ENCODE measurements around the gene MTRFR.

MTRFR gene

DNA sequence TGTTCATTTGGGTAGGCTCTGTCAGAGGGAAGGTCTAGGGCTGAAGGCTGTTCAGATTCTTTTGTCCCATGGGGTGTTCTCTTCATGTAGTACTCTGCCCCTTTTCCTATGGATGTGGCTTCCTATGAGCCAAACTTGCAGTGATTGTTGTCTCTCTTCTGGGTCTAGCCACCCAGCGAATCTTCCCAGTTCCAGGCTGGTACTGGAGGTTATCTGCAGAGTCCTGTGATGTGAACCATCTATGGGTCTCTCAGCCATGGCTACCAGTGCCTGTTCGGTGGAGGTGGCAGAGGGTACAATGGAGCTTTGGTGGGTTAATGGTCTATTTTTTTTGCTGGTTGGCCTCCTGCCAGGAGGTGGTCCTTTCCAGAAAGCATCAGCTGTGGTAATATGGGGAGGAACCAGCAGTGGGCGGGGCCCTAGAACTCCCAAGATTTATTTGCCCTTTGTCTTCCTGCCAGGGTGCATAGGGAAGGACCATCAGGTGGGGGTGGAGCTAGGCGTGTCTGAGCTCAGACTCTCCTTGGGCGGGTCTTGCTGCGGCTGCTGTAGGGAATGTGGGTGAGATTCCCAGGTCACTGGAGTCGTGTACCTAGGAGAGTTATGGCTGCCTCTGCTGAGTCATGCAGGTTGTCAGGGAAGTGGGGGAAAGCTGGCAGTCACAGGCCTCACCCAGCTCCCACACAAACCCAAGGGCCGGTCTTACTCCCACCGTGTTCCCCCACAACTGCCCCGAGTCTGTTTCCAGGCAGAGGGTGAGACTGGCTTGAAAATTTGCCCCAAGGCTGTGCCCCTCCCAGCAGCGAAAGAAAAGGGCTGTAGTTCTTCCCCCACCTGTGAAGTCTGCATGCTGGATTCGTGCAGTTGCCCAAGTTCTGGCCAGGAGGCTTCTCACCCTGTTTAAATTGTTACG, 17.5 kb downstream of the MTRFR start:
- peak; percentile 97 for DNase-seq

DNA sequence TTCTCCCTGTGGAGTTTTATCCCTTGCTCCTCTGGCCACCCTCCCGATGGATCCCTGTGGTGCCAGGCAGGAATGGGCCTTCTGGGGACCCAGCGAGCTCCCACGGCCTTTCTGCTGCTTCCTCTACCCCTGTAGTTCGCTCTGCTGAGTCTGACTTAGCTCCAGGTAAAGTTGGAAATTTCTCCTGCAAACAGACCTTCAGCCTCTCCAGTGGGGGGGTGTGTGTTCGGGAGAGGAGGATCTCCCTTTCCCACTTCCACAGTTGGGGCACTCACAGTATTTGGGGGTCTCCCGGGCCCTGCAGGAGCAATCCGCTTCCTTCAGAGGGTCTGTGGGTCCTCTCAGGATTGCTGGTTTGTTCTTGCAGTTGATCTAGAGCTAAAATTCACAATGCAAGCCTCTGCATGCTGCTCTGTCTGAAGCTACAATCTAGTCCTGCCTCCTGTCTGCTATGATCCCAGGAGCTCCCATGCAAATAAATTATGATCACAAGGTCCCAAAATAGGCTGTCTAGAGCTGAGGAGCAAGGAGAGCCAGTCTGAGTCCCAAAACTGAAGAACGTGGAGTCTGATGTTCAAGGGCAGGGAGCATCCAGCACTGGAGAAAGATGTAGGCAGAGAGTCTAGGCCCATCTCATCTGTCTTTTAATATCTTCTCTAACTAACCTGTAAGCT, 18.3 kb downstream of the MTRFR start:
- peak; percentile 49 for DNase-seq

DNA sequence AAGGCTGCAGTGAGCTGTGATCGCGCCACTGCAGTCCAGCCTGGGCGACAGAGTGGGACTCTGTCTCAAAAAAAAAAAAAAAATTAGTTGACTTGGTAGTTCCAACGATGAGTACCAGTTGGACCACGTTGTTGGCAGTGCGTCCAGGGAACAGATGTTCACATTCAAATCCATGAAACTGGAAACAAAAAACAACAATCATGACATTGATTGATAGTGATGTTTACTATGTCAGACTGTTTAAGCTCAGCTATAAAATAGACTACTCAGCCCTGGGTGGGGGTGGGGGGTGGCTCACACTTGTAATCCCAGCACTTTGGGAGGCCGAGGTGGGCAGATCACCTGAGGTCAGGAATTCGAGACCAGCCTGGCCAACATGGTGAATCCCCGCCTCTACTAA, 19.1 kb downstream of the MTRFR start:
- DNase-seq: peak; percentile 92

DNA sequence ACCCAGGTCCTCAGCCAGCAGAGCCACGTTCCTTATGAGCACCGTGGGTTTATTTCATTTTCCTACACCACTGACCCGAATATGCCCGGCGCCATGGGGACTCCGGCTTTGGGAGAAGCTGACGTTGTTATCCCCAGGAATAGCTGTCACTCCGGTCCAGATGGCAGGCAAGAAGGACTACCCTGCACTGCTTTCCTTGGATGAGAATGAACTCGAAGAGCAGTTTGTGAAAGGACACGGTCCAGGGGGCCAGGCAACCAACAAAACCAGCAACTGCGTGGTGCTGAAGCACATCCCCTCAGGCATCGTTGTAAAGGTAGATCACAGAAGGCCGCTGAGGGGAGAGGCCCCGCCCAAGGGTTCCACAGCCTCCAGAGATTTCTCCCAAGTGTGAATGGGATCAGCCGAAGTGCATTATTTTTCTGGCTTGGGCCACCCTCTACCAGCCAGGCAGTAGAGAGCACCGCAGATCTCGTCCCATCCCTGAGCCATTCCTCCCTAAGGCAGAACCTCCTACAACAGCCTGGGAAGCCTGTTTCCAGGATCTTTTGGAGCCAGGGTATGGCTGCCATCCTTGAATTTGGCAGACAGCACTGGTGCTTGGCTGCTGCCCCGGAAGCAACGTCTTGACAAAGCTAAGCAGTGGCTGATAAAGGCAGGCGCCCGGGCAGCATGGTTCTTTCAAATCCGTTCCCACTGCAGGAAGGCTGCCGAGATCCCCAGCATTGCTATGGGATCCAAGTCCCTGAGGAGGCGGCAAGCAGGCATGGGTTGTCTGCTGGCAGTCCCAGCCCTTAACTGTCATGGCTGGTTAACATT, 20.6 kb downstream of the MTRFR start:
- peak; percentile 64 for DNase-seq

DNA sequence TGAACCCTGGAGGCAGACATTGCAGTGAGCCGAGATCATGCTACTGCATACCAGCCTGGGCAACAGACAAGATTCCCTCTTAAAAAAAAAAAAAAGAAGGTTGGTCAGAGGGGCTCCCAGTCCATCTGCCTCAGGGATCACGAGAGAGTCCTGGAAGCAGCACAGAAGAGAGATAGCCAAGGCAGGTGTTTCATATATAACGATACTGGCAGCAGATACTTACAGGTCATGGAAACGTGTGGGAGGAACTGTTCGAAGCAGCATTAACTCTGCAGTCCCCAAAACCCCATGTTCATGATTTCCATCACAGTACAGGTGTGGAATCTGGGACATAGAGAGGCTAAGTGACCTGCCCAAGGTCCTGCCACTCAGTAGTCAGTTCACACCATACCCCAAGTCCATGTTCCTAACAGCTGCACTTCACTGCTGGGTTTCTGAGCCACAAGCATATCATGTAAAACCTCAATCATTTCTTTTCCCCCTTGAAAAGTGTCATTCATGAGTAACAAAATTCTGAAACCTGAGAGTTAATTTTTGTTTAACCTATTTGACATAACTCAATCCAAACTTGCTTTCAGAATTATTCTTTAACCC, 21.7 kb downstream of the MTRFR start:
- DNase-seq: no peak

DNA sequence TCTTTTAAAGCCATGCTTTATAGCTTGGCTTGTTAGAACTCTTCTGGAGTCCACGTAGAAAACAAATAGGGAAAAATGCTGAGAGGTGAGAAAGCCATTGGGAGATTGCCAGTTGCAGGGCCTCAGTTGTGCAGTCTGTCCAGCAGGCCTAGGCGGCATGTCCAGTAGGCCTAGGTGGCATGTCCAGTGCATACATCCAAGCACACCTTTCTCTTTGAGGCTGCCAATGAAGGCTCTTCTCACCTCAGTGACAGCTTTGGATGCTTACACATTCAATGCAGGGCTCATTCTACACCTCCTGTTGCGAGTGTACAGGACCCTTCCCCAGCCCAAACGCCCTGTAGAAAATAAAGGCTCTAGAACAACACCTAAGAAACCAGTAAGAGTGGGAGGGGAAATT, 25.4 kb downstream of the MTRFR start:
- DNase-seq: no peak

DNA sequence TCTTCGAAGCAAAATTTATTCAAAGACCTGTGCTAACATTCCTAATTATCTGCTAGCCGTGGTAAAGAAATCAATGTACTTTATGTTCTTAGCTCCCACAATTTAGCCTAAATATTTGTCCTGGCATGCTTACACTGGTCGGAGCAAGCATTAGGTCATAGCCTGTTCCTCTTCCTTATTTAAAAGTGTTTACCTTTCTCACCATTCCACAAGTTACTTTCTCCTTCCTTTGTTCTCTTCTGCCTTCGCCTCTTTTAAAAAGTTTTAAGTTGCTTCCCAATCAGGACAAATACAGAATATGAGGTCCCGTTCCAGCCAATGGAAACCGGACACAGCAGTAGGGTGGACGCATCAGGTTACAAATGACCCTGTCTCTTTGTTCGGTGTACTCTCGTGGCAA, 26.8 kb downstream of the MTRFR start:
- DNase-seq: no peak

DNA sequence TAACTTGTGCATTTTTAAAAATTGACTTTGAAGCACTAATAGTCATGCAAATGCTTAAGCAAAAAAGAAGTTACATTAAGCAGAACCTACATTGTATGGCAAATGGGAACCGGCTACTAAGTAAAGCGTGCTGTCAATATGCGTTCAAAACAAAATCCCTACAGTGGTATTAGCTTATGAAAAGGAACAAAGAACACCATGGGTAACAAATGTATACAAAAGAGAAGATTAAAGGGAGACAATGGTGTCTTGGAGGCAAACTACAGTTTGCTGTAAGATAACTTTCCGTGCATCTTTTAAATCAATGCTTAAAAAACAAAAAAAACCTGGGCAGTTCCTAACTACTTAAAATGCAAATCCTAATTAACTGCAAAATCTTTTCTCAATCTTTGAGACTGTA, 28.0 kb downstream of the MTRFR start:
- DNase-seq: no peak

DNA sequence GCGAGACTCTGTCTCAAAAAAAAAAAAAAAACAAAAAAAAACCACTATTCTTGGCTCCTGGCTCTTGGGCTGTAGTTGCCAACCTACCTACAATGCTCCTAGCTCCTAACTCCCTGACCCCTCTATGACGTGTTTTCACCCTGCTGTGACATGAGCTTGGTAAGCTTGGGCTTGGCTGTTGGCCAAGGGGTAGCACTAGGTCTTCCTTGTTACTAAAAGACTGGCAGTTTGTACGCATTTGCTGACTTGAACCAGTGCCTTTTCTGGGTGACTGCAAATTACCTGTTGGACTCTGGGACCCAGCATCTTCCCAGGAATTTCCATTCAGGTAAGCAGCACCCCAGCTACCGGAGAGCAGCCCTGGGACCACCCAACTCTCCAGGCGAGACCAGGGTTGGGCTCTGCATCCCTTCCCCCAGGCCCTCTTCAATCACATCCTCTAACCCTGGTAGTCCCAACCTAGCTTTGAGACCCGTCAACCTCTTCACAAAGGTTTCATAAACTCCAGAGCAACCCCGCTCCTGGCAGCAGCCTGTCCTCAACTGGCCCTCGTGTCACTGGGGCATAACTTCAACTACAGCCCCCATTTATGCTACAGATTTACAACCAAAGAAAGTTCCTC, 30.1 kb downstream of the MTRFR start:
- peak; percentile 91 for DNase-seq

DNA sequence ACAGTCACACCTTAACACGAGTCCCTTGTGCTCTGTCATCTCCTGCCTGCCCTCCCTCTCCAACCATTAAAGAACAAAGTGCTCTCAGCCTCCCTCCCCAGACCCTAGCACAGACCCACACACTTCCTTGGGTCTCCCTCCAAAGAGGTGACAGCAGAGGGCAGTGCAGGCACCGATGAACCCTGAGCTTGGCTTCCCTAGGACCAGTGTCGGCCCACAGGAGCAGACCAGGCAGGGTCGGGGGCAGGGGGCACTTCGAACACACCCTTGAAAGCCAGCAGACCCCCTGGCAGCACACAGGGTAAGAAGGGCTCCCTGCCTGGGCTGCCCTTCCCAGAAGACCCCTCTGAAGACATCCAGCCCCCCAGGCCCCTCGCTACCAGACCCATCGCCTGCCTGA, 31.4 kb downstream of the MTRFR start:
- DNase-seq: peak; percentile 21

DNA sequence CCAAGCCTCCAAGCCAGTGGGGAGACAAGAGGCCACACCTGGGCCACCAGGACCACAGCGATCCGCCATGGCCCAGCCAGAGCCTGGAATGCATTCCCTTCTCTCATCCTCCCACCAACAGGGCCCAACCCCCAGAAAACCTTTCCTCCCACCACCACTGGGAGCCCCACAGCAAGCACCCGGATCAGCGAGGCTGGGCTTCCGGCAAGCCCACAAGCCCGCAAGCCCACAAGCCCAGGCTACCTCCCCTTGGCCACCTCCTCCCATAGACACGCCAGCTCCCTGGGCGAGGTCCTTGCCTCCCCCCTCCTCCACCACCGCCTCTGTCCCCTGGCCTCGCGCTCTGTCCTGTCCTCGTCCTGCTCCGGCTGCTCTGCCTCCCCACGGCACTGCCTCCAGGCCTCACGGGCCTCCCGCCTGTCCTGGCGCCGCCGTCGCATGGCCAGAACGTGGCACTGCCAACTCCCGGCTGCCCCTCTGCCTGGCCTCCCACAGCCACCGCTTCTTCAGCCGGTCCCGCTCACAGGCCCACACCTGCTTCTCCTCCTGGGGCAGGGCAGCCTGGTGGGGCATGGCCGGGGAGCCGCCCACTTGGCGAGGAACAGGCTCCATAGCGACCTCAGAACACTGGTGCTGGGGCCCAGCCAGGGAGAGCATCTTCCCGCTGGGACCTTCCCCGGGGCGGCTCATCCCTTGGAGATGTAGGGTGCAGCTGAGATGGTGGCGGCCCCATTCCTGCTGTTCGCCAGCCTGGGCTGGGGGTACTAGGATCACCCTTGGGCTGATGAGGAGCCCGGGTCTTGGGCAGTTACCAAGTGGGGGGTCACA, 32.8 kb downstream of the MTRFR start:
- no peak for DNase-seq

DNA sequence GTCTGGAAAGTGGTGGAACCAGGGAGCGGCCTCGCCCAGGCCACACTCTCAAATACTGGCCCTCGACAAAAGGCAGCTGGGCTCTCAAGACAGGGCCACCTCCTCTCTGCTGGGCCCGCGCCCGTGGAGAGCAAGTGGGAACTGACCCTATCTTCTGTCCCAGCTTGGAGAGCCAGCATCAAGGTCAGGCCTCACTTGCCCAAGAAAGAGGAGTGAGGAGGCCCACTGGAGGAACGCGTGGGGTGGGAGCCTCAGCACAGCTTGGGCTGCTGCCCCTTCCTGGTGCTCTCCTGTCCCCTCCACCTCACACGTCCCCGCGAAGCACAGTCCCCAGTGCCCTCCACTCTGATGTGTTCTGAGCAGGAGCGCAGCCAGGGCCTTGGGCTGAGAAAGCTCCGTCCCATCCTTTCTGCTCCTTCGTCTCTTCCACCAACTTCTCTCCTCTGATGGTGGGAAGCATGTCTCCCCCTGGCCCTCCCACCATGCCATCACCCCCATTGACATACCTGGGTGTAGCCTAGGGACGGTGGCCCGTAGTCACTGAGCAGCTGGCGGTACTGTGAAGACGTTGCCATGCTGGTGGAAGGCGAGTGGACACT, 33.5 kb downstream of the MTRFR start:
- no peak for DNase-seq

DNA sequence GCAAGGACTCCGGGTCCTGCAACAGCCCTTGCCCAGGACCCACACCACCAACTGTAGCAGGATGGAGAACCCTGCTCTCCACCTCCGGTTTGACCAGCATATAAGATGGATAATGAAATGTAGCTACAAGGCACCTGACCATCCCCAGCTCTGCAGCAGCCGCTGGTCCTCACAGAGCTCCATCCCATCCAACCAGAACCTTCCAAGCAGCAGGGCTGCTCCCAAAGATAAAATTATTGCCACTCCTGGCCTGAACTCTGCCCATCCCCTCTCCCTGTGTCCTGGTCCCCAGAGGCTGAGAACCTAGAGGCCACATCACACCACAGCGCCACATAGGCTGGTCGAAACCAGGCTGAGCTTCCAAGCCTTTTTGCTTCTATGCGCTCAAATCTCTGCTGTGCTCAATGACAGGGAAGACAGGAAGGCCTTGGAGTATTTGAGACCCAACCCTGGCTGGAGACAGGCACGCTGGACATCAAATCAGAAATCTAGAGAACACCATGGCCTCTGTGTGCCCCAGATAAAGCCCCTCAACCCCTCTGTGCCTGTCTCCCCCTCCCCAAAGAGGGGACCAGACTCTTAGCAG, 34.2 kb downstream of the MTRFR start:
- DNase-seq: peak; percentile 55

DNA sequence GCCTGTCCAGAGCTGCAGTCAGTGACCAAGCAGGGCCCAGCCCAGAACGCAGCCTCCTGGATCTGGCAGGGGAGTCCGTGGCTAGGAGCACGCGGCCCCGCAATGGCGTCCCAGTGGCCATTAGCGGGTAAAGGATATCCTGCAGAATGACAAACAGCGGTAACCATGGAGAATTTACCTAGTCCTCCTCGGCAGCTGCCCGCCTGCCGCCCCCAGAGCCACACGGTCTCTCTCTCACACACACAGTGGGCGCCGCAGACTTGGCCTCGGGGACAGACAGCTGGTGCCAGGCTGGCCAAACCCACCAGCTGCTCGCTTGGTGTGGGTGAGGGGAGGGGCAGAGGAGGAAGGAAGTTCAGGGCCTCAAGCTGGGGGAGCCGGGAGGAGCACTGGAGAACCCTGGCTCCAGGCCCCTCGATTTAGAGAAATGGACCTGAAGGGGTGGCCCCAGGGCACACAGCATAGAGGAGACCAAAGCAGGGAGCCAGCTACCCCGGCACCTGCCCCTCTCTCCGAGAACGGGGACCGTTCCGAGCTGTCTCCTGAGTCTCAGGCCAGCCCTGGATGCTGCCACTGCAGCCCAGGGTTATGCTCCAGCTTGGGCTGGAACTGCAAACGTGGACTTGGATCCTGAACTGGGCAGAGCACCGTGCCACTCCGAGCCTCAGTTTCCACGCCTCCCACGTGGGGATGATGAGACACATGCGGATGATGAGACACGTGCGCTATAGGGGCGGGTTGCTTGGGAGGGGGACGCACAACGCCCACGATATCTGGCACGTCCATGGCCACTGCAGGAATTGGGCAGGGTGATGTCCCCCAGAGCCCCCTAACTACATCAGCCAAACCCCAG, 35.0 kb downstream of the MTRFR start:
- DNase-seq: peak; percentile 98

DNA sequence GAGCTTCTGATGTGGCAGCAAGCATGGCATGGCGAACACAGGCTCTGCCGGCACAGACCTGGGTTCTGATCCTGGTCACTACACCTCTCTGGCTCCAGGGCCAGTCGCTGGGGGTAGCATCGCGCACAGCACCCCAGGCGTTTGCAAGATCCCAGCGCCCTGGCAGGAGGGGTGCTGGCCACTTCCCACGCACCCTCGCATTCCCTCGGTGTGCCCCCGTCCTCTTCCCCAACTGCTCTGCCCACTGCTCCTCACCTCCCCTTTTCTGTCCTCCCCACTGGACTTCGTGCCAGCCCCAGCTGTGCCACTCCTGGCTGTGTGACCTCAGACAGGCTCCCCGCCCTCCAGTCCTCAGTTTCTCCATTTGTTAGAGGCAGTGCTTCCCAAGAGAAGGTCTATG, 35.6 kb downstream of the MTRFR start:
- peak; percentile 54 for DNase-seq

DNA sequence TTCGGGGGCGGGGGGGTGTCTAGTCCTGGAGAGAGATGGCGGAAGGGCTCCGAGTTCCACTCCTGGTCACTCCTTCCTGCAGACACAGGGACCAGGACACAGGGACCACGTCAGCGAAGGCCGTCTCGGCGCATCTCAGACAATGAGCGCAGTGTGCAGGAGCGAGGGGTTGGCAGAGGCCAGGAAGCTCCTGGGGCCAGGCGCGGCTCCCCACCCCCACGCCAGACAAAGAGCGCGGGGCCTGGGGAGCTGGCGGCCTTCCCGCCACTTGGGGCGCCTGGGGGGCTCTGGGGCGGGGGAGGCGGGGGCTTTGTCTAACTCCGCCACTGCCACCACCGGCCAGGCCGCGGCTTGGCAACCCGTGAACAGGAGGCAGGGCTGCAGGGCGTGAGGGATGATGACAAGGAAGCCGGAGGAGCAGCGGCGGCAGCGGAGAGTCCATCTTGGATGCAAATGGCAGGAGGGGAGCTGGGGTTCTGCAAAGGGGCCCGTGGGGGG, 36.2 kb downstream of the MTRFR start:
- peak; percentile 97 for DNase-seq

DNA sequence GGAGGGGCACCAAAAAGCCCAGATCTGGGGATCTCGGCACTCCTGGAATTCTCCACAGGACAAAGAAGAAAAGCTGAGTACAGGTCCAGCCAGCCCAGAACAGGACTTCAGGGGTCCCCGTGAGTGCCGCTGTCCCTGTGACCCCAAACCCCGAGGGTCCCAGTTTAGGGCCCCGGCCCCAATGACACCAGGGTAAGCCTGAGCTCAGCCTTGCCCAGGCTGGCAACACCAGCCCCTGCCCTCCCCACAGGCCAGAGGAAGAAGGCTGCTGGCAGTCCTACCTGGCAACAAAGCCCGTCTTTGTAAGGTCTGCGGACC, 36.6 kb downstream of the MTRFR start:
- no peak for DNase-seq

DNA sequence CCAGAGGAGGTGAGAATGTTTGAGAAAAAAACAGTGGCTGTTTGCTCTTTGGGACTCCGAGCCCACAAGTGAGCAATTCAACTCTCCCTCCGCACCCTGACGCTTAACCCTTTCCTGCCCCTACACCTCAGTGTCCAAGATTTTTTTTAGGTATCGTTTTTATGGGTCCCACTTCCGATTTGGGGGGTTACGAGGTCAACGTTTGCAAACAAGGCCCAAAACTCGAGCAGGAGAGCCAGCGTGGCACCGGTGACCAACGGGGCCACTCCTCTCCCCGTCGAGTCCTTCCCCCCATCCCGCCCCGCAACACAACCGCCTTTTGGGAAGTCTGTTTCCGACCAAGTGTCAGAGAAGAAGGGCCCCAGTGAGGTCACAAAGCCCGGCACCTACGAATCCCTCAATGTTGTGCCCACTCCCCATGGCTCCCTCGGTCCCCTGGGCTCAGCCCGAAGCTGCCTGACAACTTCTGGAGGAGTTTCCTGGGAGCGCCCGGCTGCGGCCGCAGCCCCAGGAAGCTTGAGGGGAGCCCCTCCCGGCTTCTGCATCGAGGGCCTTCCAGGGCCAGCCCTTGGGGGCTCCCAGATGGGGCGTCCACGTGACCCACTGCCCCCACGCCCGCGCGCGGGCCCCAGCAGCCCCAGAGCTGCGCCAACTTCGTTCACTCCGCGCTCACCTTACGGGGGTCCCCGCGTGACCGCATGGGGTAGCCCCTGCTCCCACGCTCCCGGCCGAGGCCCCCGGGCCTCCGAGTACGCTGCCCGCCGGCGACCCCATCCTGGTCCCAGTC, 37.2 kb downstream of the MTRFR start:
- DNase-seq: peak; percentile 78

Data from NCI-H69 (cell line).